K562 (cell line): ENCODE data around the gene ASS1. TPM values are rescaled to one million over a fixed set of nuclear protein-coding genes. Genes with fewer than 3 reads are reported as not detected.

Experiments
- ATAC-seq: fragments of 200-7000 bp; cut with Tn5 transposase; 3 replicates; pipeline ENCODE4 v1.9.1; 2020; ENCODE audit warnings: moderate library complexity
- BruUV-seq: library from RNA; stranded (reverse); fragments of 400-500 nt; replicated peaks from 2 replicates; lab custom pipeline; 2021; lab: Mats Ljungman, UMichigan
- CTCF ChIA-PET: fragments of 300-600 bp; formaldehyde crosslinking; extraction: SDS; loops from one replicate; lab custom pipeline; 2021; ENCODE audit warnings: low intra/inter-chr PET ratio; lab: Yijun Ruan, JAX
- POLR2A ChIA-PET: fragments of 300-600, 350-650 bp; sonication (Branson Sonifier 250); formaldehyde crosslinking; extraction: SDS; loops from one replicate; lab custom pipeline; 2021; ENCODE audit warnings: antibody characterized with exemption, inconsistent platforms; lab: Yijun Ruan, JAX
- DNase-seq, 4 experiments: peaks; one replicate each; pipeline versions ENCODE4 v3.0.0 to v3.0.0-alpha.2; 2011 to 2018; ENCODE audit warnings: low spot score in 3 of 4, mixed read lengths in 3 of 4; ENCODE audit errors: extremely low read depth in 1 of 4
- FAIRE-seq: peaks from 2 replicates; lab custom pipeline; 2011; peaks lifted over from hg19 to GRCh38; lab: Jason Lieb, UNC
- H2AFZ ChIP-seq: 2 replicates; pipeline ENCODE4 v1.6.0; 2011; ENCODE audit warnings: low read depth, low read length, control low read depth, inconsistent platforms
- H3K27ac ChIP-seq: fragments of 200-600 bp; 3 replicates; pipeline ENCODE4 v1.8.0; 2011; ENCODE audit warnings: low read depth, mild to moderate bottlenecking, control low read depth, inconsistent platforms, low read length, moderate library complexity, mixed read lengths; ENCODE audit errors: extremely low read depth
- H3K27me3 ChIP-seq, 2 experiments: fragments of 300-600 bp in 1 of 2; 2 replicates in 1 of 2; 3 replicates in 1 of 2; pipeline versions ENCODE4 v1.6.0 to v1.8.0; 2011; ENCODE audit warnings: inconsistent platforms in 2 of 2, low read length in 2 of 2, mild to moderate bottlenecking in 1 of 2, mixed read lengths in 1 of 2, moderate library complexity in 1 of 2; ENCODE audit not compliant: control insufficient read depth in 2 of 2, insufficient read depth in 2 of 2
- H3K36me3 ChIP-seq: fragments of 300-600 bp; 3 replicates; pipeline ENCODE4 v1.8.0; 2011; ENCODE audit warnings: mild to moderate bottlenecking, low read length, inconsistent platforms; ENCODE audit not compliant: control insufficient read depth, insufficient read depth
- H3K4me1 ChIP-seq, 2 experiments: fragments of 200-600 bp in 1 of 2; replicated peaks in 1 of 2; 2 replicates in 1 of 2; 3 replicates in 1 of 2; pipeline versions ENCODE4 v1.5.1 to v1.8.0; 2011; ENCODE audit warnings: inconsistent platforms in 2 of 2, low read length in 2 of 2, mild to moderate bottlenecking in 1 of 2, mixed read lengths in 1 of 2, moderate library complexity in 1 of 2; ENCODE audit not compliant: control insufficient read depth in 2 of 2, insufficient read depth in 2 of 2
- H3K4me2 ChIP-seq: 2 replicates; pipeline ENCODE4 v1.6.1; 2011; ENCODE audit warnings: low read length, control low read depth, inconsistent platforms, mixed read lengths; ENCODE audit not compliant: insufficient read depth
- H3K4me3 ChIP-seq: fragments of 200-600 bp; sonication (generic), shearing (Covaris generic); 2 replicates; pipeline ENCODE4 v1.5.1; 2016; ENCODE audit warnings: control low read depth, inconsistent platforms
- H3K79me2 ChIP-seq: fragments of 200-600 bp; 3 replicates; pipeline ENCODE4 v1.8.0; 2011; ENCODE audit warnings: low read length, inconsistent platforms; ENCODE audit not compliant: control insufficient read depth, insufficient read depth
- H3K9ac ChIP-seq, 2 experiments: 2 replicates each; pipeline versions ENCODE4 v1.6.0 to v1.6.1; 2011; ENCODE audit warnings: low read depth in 2 of 2, low read length in 2 of 2, control low read depth in 1 of 2, inconsistent platforms in 1 of 2, mild to moderate bottlenecking in 1 of 2, mixed read lengths in 1 of 2; ENCODE audit not compliant: insufficient read depth in 1 of 2
- H3K9me1 ChIP-seq: one replicate; pipeline ENCODE4 v1.6.0; 2011; ENCODE audit warnings: inconsistent platforms, mild to moderate bottlenecking, low read length, moderate library complexity; ENCODE audit not compliant: control insufficient read depth, insufficient read depth
- H3K9me3 ChIP-seq: replicated peaks from 2 replicates; pipeline ENCODE4 v1.5.1; 2011; ENCODE audit warnings: low read depth, low read length, inconsistent platforms; ENCODE audit not compliant: control insufficient read depth, insufficient read depth
- H4K20me1 ChIP-seq: replicated peaks from 2 replicates; pipeline ENCODE4 v1.6.1; 2011; ENCODE audit warnings: low read length, inconsistent platforms, mixed read lengths; ENCODE audit not compliant: control insufficient read depth, insufficient read depth
- ELF4 ChIP-seq: fragments of 450-650 bp; formaldehyde crosslinking; IDR thresholded peaks from 2 replicates; pipeline ENCODE4 v1.4.0; 2022; ENCODE audit warnings: missing genetic modification characterization
- ESRRB ChIP-seq: fragments of 250-450 bp; sonication (Bioruptor Pico); IDR thresholded peaks from 2 replicates; pipeline ENCODE4 v1.5.0; 2020; ENCODE audit warnings: mild to moderate bottlenecking, moderate library complexity, borderline replicate concordance
- NCOA6 ChIP-seq: fragments of 450-650 bp; IDR thresholded peaks from 2 replicates; pipeline ENCODE4 v1.6.1; 2017; ENCODE audit warnings: mild to moderate bottlenecking
- PHB2 ChIP-seq: fragments of 450-650 bp; IDR thresholded peaks from 2 replicates; pipeline ENCODE4 v1.6.1; 2017; ENCODE audit warnings: low read depth
- RBM25 ChIP-seq: fragments of 200-400 bp; formaldehyde crosslinking; IDR thresholded peaks from 2 replicates; pipeline ENCODE4 v1.6.1; 2018; ENCODE audit warnings: low read length, low read depth, moderate library complexity; ENCODE audit not compliant: severe bottlenecking
- SRSF1 ChIP-seq: fragments of 200-400 bp; formaldehyde crosslinking; IDR thresholded peaks from 2 replicates; pipeline ENCODE4 v1.6.1; 2017; ENCODE audit warnings: mild to moderate bottlenecking, low read depth, low read length, moderate library complexity
- TAF7 ChIP-seq: fragments of 450-650 bp; IDR thresholded peaks from 2 replicates; pipeline ENCODE4 v1.6.1; 2016; ENCODE audit warnings: missing genetic modification characterization, missing compliant biosample characterization
- ZC3H8 ChIP-seq: fragments of 450-650 bp; IDR thresholded peaks from 2 replicates; pipeline ENCODE4 v1.6.1; 2017
- ZNF57 ChIP-seq: fragments of 450-650 bp; formaldehyde crosslinking; IDR thresholded peaks from 2 replicates; pipeline ENCODE4 v1.4.0; 2020; ENCODE audit warnings: mild to moderate bottlenecking, moderate library complexity
- WGBS: fragments of 100-300 bp; shearing (Covaris generic); methylation state at CpG from one replicate; pipeline ENCODE4 v1.1.6; 2016; ENCODE audit warnings: low coverage, mixed read lengths; ENCODE audit not compliant: insufficient coverage; ENCODE audit errors: missing lambda C conversion rate; 5-methylcytosine and 5-hydroxymethylcytosine counted together
- in situ Hi-C: fragments of 300-500 bp; cut with MboI; formaldehyde crosslinking; loops from 4 replicates; pipeline ENCODE4 v1.15.0; 2018; ENCODE audit warnings: inconsistent platforms, mixed read lengths
- intact Hi-C: fragments of 100-400 bp; cut with micrococcal nuclease; formaldehyde crosslinking; loops from 2 replicates; pipeline ENCODE4 v1.14.2; 2022
- polyA plus RNA-seq, 8 experiments: library from polyadenylated mRNA; depleted of rRNA in 4 of 8; stranded (reverse) in 5 of 8; unstranded in 3 of 8; fragments of >200 nt; fragmentation: Nextera tagmentation in 2 of 8; fragmentation: Illumina TruSeq in 1 of 8; extraction: Ambion mirVana in 2 of 8; extraction: Trizol in 1 of 8; gene quantifications; 2 replicates each; pipeline versions ENCODE4 v1.2.1 to v1.2.3, GENCODE V29; 2011 to 2014; ENCODE audit warnings: inconsistent platforms in 1 of 8, missing spikeins in 1 of 8
- total RNA-seq, 7 experiments: library from RNA; depleted of rRNA in 6 of 7; stranded (reverse); fragments of >200 nt in 6 of 7; fragmentation: Illumina TruSeq in 2 of 7; extraction: Trizol in 2 of 7; gene quantifications; 2 replicates each; pipeline versions ENCODE4 v1.2.1 to v1.2.3, GENCODE V29; 2011 to 2021; ENCODE audit warnings: low replicate concordance in 1 of 7
- TF ChIP-seq, protein P1 (sequence below): sonication (generic); formaldehyde crosslinking; IDR thresholded peaks from 2 replicates; pipeline ENCODE4 v1.8.1; 2023; ENCODE audit warnings: mild to moderate bottlenecking, missing genetic modification reagents
- TF ChIP-seq, protein P2 (sequence below): fragments of 250-450 bp; sonication (Bioruptor Pico); IDR thresholded peaks from 2 replicates; pipeline ENCODE4 v1.8.0; 2022; ENCODE audit warnings: inconsistent platforms, mild to moderate bottlenecking, moderate library complexity, borderline replicate concordance
- TF ChIP-seq, protein P3 (sequence below): fragments of 250-450 bp; sonication (Bioruptor Pico); IDR thresholded peaks from 2 replicates; pipeline ENCODE4 v1.8.0; 2021; ENCODE audit warnings: borderline replicate concordance, mild to moderate bottlenecking, moderate library complexity; ENCODE audit not compliant: poor library complexity, severe bottlenecking
- TF ChIP-seq, protein P4 (sequence below): IDR thresholded peaks from 2 replicates; pipeline ENCODE4 v1.6.1; 2014; ENCODE audit warnings: antibody characterized with exemption

Gene ASS1
- total and polyA plus RNA-seq, 9 of the 15 experiments (the other 6 are each of a cell fraction or from before 2014, with no cell fraction given): 1.5 to 5.7 (median 3.7) TPM

DNA sequence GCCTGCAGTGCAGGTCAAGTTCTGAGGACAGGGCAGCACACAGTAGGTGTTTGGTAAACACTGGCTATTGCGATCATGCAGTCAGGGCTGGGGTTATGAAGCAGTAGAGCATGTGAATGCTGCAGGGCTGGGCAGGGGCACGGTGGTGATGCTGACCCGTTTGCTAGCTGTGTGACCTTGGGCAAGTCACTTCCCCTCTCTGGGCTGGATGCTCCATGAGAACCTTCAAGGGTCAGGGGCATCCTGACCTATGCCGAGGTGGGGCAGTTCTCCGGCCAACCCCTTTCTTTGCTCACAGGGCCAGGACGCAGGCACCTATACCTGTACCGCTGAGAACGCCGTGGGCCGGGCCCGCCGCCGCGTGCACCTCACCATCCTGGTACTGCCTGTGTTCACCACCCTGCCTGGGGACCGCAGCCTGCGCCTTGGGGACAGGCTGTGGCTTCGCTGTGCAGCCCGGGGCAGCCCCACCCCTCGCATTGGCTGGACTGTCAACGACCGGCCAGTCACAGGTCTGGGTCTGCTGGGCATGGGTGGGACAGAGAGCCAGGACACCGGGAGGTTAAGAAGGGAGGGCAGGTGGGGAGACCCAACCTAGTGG lies 39.0 kb upstream of the ASS1 start (continued):
- TF ChIP-seq, protein P1, sequence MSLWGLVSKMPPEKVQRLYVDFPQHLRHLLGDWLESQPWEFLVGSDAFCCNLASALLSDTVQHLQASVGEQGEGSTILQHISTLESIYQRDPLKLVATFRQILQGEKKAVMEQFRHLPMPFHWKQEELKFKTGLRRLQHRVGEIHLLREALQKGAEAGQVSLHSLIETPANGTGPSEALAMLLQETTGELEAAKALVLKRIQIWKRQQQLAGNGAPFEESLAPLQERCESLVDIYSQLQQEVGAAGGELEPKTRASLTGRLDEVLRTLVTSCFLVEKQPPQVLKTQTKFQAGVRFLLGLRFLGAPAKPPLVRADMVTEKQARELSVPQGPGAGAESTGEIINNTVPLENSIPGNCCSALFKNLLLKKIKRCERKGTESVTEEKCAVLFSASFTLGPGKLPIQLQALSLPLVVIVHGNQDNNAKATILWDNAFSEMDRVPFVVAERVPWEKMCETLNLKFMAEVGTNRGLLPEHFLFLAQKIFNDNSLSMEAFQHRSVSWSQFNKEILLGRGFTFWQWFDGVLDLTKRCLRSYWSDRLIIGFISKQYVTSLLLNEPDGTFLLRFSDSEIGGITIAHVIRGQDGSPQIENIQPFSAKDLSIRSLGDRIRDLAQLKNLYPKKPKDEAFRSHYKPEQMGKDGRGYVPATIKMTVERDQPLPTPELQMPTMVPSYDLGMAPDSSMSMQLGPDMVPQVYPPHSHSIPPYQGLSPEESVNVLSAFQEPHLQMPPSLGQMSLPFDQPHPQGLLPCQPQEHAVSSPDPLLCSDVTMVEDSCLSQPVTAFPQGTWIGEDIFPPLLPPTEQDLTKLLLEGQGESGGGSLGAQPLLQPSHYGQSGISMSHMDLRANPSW (CRISPR knock-in tag): no peak
- peak; percentile 22 for TF ChIP-seq RBM25

DNA sequence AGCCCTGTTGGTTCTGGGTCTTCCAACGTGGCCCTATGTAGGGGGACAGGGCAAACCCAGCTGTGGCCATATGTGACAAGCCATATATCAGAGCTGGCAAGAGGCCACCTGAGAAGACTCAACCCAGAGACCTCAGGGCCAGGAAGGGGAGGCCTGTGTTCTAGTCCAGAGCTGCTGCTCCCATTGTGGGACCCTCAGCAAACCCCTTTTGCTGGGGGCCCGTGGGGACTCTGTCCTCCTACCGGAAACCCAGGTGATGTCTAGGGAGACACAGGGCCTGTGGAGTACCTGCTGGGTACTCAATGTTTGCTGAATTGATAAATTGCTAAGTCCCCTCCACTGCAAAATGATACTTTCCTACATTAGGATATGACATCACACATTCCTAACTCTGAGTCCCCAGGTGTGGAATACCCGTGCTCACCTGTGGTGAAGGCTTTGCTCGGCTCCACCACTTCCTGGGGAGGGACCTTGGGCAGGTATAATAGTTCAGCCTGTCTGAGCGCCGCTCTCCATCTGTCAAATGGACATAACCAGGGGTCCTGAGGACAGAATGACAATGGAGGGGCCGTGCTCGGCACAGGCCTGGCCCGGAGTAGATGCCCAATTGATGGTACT lies 38.4 kb upstream of the ASS1 start:
- Histone ChIP-seq H3K9me1 (no peaks in the 10 kb centered on the region), H3K4me2 (no peak overlapping the region), H3K36me3 (no peaks in the 10 kb centered on the region), H3K4me3 (no peak overlapping the region), H3K27ac (no peak overlapping the region), H3K9me3 (no peaks in the 10 kb centered on the region), H3K27me3 (peaks cover 29 to 88% of the 10 kb centered on the region in 2 experiments), H3K9ac (no peak overlapping the region), H3K79me2 (no peaks in the 10 kb centered on the region), H4K20me1 (peaks cover 4% of the 10 kb centered on the region; the same call in 1 of the 2 replicates), H2AFZ (no peak overlapping the region), H3K4me1 (no peaks in the 10 kb centered on the region)
- POLR2A ChIA-PET: interaction anchor here (0.7 kb wide), 1 partner anchor 269 kb away, joined by 3 read pairs; no protein-coding TSS in a partner anchor
- no TSS peak for BruUV-seq
- FAIRE-seq: no peak
- CTCF ChIA-PET: interaction anchor here (0.7 kb wide), 1 partner anchor 326 kb away, joined by 3 read pairs; no protein-coding TSS in a partner anchor
- DNase-seq: no peak
- 2% methylated on average over 10 of the region's 10 CpGs for WGBS
- in situ Hi-C loops: no loop called here
- ATAC-seq: no peak
- intact Hi-C loops: no loop called here
- TF ChIP-seq ELF4 (CRISPR knock-in tag) (no peak), NCOA6 (no peak), PHB2 (no peak), TAF7 (tag) (no peak), ESRRB (CRISPR knock-in tag) (no peak), SRSF1 (no peak), ZC3H8 (no peak), ZNF57 (CRISPR knock-in tag) (no peak)
- TF ChIP-seq, protein P2, sequence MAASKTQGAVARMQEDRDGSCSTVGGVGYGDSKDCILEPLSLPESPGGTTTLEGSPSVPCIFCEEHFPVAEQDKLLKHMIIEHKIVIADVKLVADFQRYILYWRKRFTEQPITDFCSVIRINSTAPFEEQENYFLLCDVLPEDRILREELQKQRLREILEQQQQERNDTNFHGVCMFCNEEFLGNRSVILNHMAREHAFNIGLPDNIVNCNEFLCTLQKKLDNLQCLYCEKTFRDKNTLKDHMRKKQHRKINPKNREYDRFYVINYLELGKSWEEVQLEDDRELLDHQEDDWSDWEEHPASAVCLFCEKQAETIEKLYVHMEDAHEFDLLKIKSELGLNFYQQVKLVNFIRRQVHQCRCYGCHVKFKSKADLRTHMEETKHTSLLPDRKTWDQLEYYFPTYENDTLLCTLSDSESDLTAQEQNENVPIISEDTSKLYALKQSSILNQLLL: no peak
- TF ChIP-seq, protein P3, sequence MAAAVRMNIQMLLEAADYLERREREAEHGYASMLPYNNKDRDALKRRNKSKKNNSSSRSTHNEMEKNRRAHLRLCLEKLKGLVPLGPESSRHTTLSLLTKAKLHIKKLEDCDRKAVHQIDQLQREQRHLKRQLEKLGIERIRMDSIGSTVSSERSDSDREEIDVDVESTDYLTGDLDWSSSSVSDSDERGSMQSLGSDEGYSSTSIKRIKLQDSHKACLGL (CRISPR knock-in tag): no peak
- TF ChIP-seq, protein P4, sequence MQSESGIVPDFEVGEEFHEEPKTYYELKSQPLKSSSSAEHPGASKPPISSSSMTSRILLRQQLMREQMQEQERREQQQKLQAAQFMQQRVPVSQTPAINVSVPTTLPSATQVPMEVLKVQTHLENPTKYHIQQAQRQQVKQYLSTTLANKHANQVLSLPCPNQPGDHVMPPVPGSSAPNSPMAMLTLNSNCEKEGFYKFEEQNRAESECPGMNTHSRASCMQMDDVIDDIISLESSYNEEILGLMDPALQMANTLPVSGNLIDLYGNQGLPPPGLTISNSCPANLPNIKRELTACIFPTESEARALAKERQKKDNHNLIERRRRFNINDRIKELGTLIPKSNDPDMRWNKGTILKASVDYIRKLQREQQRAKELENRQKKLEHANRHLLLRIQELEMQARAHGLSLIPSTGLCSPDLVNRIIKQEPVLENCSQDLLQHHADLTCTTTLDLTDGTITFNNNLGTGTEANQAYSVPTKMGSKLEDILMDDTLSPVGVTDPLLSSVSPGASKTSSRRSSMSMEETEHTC: no peak
